ENCODE results near the gene UVRAG.
A peak's percentile ranks its signal among the peaks of the same experiment; 100 is the strongest.

UVRAG gene

GRCh38 chr11:75814677-75815344, at the start of gene UVRAG:
TSS of gene UVRAG (plus strand) at chr11:75815210. CDS start at chr11:75815408, 198 bp downstream.
- peak; percentile 92 to 96 (median 93) for DNase-seq (ENCODE audit: low read depth in 2 of 3, low spot score in 2 of 3)

- no peak for DNase-seq (ENCODE audit: low read depth in 2 of 3, low spot score in 2 of 3)
These were observed 48.4 kb upstream of the UVRAG start for GRCh38 chr11:75766443-75767227.

DNA sequence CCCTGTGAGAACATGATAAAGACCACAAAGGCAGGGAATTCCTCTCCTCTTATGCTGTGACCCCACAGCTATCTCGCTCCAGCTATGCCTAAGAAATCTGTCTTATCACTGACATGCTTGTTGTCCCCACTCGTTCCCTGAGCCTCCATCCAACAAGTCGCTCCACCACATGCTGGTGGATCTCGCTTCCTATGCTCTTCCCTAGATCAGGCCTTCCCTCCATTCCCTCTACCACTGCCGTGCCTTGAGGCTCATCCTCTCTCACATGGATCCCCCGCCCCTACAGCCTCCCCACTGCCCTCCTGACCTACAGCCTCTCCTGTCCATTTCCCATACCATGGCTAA, 47.8 kb upstream of the UVRAG start:
- DNase-seq (ENCODE audit: low read depth in 2 of 3, low spot score in 2 of 3) = no peak

- DNase-seq (ENCODE audit: low read depth in 2 of 3, low spot score in 2 of 3) = no peak
These were observed 47.3 kb upstream of the UVRAG start for GRCh38 chr11:75767793-75768111.

GRCh38 chr11:75768112-75768908, 46.7 kb upstream of the UVRAG start, which contains the start of gene DGAT2:
TSS of gene DGAT2 (plus strand) at chr11:75768778. CDS start at chr11:75768992, 214 bp downstream.
- DNase-seq (ENCODE audit: low read depth in 2 of 3, low spot score in 2 of 3) = peak; percentile 47 to 55 (median 52)

- no peak for DNase-seq (ENCODE audit: low read depth in 2 of 3, low spot score in 2 of 3)
These were observed 45.9 kb upstream of the UVRAG start for GRCh38 chr11:75768909-75769771.

GRCh38 chr11:75770102-75770501, 44.9 kb upstream of the UVRAG start:
- no peak for DNase-seq (ENCODE audit: low read depth in 2 of 3, low spot score in 2 of 3)

- no peak for DNase-seq (ENCODE audit: low read depth in 2 of 3, low spot score in 2 of 3)
These were observed 43.2 kb upstream of the UVRAG start for GRCh38 chr11:75771646-75772410.

DNA sequence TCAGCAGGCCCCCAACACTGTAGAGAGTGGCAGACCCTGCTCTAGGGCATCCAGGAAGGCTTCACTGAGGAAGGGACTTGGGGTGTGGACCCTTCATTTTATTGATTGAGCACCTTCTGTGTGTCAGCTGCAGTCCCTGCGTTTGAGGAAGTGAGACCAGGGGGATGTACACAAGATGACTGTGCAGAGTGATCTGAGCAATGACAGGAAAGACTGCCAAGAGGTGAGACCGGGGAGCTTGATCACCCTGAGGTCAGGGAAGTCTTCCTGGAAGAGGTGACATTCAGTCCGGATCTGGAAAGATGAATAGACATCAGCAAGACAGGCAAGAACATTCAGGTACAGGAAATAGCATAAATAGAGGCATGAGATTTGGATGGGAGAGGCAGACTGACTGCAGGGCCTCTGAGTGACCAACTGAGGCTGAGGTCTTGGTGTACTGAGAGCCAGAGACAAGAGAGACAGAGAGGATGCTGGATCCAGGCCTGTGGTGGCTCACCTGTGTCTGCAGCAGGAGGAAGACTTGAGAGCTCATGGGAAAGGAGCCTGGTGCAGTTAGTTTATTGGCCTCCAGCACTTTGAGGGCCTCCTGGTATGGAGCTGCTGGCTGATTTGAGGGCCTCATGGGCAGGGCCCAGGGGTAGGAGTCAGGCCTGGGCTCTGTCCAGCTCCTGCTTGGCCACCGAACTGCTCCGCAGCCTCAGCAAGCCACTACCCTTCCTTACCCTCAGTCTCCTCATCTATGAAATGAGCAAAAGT, 41.2 kb upstream of the UVRAG start:
- no peak for DNase-seq (ENCODE audit: low read depth in 2 of 3, low spot score in 2 of 3)

DNA sequence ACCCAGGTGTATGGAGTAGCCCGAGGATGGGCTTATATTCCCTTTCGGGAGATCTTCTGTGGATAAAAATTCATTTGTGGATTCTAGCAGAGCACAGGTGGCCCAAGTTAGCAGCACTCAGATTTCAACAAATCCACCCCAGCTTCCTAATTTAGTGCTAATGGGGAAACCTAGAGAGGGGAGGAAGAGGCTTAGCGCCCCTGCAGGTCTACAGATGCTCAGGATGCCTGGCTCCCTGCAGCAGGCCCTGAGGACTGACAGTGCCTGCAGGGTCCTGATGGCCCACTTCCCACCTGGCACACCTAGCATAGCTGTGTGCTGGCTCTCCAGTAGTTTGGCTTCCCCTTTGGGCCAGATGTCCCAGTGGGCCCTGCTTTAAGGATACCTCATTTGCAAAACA, 40.0 kb upstream of the UVRAG start:
- no peak for DNase-seq (ENCODE audit: low read depth in 2 of 3, low spot score in 2 of 3)

GRCh38 chr11:75776546-75776945, 38.5 kb upstream of the UVRAG start:
- no peak for DNase-seq (ENCODE audit: low read depth in 2 of 3, low spot score in 2 of 3)

DNA sequence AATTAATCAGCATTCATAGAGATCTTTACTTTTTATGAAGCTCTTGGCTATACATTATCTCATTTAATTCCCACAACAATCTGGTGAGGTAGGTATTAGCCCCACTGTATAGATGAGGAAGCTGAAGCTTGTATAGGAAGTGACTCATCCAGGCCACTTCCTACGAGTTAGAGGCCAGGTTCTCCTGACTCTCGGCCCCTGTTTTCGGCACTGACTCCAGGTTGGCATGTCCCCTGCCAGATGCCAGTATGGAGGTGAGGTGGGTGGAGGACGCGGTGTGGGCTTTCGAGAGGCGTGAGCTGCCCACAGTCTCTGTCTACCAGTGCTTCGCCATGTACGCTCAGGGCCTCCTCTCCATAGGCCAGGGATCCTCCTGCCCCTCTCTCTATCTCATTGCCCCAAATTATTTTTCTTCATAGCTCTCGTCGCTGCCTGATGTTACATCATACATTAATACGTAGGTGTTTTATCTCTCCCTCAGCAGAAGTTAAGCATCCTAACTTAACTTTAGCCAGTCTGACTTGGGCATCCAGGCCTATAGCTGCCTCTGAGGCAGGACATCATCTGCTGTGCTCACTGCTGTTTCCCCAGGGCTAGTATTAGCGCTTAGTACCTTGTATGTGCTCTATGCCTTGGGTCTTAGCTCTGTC, 37.4 kb upstream of the UVRAG start:
- DNase-seq (ENCODE audit: low read depth in 2 of 3, low spot score in 2 of 3) = no peak

GRCh38 chr11:75778962-75779361, 36.0 kb upstream of the UVRAG start:
- no peak for DNase-seq (ENCODE audit: low read depth in 2 of 3, low spot score in 2 of 3)

DNA sequence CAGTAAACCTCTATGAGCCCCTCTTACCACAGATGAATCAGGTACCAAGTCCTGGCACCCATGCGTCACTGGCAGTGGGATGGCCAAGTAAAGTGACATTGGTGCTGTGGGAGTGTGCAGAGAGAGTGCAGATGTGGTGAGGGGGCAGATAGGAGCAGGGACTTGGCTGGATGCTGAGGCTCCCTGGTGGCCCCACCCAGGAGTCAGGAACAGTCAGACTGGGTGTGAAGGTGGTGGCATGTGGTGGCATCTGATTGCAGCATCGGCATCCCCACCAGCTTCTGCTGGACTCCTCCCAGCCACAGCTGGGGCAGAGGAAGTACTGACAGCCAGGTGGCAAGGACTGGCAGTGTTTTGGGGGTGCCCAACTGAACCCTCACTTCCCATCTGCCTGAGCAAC, 35.0 kb upstream of the UVRAG start:
- DNase-seq (ENCODE audit: low read depth in 2 of 3, low spot score in 2 of 3) = no peak

DNA sequence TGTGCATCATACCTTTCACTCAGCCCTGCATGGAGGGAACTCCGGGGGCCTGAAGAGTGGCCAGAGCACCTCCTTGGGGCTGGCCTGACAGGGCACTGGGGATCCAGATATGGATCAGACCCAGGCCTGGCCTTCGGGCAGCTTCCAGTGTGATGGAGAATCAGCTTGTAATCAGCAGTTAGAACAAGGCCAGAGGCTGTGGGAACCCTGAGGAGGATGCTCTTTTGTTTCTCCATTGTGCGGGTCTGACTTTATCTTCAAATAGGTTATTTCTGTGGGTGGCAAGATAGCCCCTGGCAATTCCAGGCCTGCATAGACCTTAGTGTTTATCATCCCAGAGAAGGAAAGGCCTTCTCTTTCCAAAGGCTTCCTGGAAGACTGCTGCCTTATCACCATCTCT, 34.1 kb upstream of the UVRAG start:
- no peak for DNase-seq (ENCODE audit: low read depth in 2 of 3, low spot score in 2 of 3)

DNA sequence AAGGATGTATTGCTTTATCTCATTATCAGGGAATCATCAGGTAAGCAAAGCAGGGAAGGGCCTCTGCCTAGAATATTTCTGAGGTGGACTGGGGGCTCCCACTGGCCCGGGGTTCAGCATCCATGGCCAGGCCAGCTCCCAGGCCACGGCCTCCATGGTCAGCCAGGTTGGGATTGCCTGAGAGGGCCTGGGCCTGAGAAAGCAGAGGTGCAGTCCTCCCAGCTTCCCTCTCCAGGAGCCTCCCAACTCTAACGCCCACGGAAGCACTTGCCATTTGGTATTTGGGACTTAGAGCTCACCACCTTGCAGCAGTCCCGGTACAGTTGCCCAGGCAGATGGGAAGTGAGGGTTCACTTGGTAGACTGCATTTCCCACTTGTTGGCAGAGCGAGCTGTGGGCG, 33.7 kb upstream of the UVRAG start:
- no peak for DNase-seq (ENCODE audit: low read depth in 2 of 3, low spot score in 2 of 3)

DNA sequence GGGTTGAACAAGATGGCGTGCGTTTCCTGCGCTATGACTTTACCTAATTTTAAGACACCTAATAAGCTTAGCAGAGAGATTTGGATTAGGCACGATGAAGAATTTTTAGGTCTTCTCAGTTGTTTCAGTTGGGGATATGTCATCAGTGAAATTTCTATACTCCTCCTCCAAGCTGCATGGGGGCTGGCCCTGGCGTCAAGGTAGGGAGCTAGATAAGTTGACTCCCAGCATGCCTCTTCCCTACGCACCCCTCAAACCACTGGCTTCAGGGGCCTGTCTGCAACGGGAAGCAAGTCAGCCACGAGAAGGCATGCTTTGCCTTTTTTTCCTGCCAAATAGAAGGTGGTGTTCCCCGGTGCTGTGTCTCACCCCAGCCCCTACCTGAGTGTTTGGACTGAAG, 33.2 kb upstream of the UVRAG start:
- no peak for DNase-seq (ENCODE audit: low read depth in 2 of 3, low spot score in 2 of 3)

GRCh38 chr11:75782540-75783263, 32.3 kb upstream of the UVRAG start:
- DNase-seq (ENCODE audit: low read depth in 2 of 3, low spot score in 2 of 3) = no peak

Measured in activated CD8-positive, alpha-beta memory T cell treated with anti-CD3 and anti-CD28 coated beads for 48 hours (primary cell).